HL-60 (cell line): Measurements from ENCODE around the gene LRMDA.

Experiments
- CTCF ChIP-seq: IDR thresholded peaks from one replicate; pipeline ENCODE4 v1.5.1; 2011; ENCODE audit warnings: low read length, control low read depth, inconsistent platforms; ENCODE audit not compliant: insufficient read depth
- REST ChIP-seq: IDR thresholded peaks from 2 replicates; pipeline ENCODE4 v1.6.1; 2012; ENCODE audit warnings: low read depth; ENCODE audit not compliant: insufficient replicate concordance

GRCh38 chr10:76297358-76297757, 865.9 kb downstream of the LRMDA start:
- no peak for TF ChIP-seq CTCF
- TF ChIP-seq REST, result no peak
